Panc1 (cell line): ENCODE measurements around the gene ZNF175. TPM values are rescaled to one million over a fixed set of nuclear protein-coding genes. Genes with fewer than 3 reads are reported as not detected.

Source experiments
- ATAC-seq: fragments of 200-7000 bp; cut with Tn5 transposase; 2 replicates; pipeline ENCODE4 v1.9.1; 2020; ENCODE audit warnings: mild to moderate bottlenecking, moderate library complexity
- BruUV-seq: library from RNA; stranded (reverse); fragments of 400-500 nt; replicated peaks from 2 replicates; lab custom pipeline; 2021; lab: Mats Ljungman, UMichigan
- CTCF ChIA-PET: fragments of 300-600 bp; sonication (Branson Sonifier 250); formaldehyde crosslinking; loops from one replicate; lab custom pipeline; 2022; ENCODE audit warnings: antibody characterized with exemption; lab: Charles Lee
- POLR2A ChIA-PET: fragments of 300-600 bp; sonication (Branson Sonifier 250); formaldehyde crosslinking; loops from one replicate; lab custom pipeline; 2022; ENCODE audit warnings: antibody characterized with exemption; lab: Charles Lee
- DNase-seq: peaks from one replicate; pipeline ENCODE4 v3.0.0-alpha.2; 2010; ENCODE audit warnings: low read depth, low spot score
- H3K27ac ChIP-seq: 2 replicates; pipeline ENCODE4 v1.5.1; 2011; ENCODE audit warnings: mild to moderate bottlenecking, low read length, inconsistent platforms
- H3K27me3 ChIP-seq: fragments of 200-500 bp; sonication (Bioruptor generic); 2 replicates; pipeline ENCODE4 v1.6.0; 2014; ENCODE audit warnings: low read length, inconsistent platforms; ENCODE audit not compliant: control insufficient read depth, insufficient read depth
- H3K36me3 ChIP-seq: fragments of 200-500 bp; sonication (Bioruptor generic); 2 replicates; pipeline ENCODE4 v1.5.1; 2014; ENCODE audit warnings: inconsistent platforms, mild to moderate bottlenecking, low read length, moderate library complexity; ENCODE audit not compliant: control insufficient read depth, insufficient read depth
- H3K4me1 ChIP-seq: 2 replicates; pipeline ENCODE4 v1.5.1; 2011; ENCODE audit warnings: inconsistent platforms, mild to moderate bottlenecking, low read length, moderate library complexity; ENCODE audit not compliant: control insufficient read depth, insufficient read depth
- H3K4me3 ChIP-seq, 2 experiments: 2 replicates each; pipeline ENCODE4 v1.5.1; 2011 to 2012; ENCODE audit warnings: low read depth in 2 of 2, low read length in 2 of 2, mild to moderate bottlenecking in 2 of 2, inconsistent platforms in 1 of 2, moderate library complexity in 1 of 2
- H3K9me3 ChIP-seq: fragments of 200-500 bp; sonication (Bioruptor generic); 2 replicates; pipeline ENCODE4 v1.5.1; 2014; ENCODE audit warnings: low read depth, mild to moderate bottlenecking, inconsistent platforms, low read length, moderate library complexity; ENCODE audit not compliant: control insufficient read depth, insufficient read depth
- CTCF ChIP-seq: fragments of 450-650 bp; IDR thresholded peaks from 2 replicates; pipeline ENCODE4 v1.5.1; 2017; ENCODE audit warnings: mild to moderate bottlenecking
- POLR2AphosphoS5 ChIP-seq: IDR thresholded peaks from 2 replicates; pipeline ENCODE4 v1.6.1; 2012; ENCODE audit warnings: mild to moderate bottlenecking, low read depth, low read length, moderate library complexity
- REST ChIP-seq, 2 experiments: IDR thresholded peaks; 2 replicates each; pipeline ENCODE4 v1.6.1; 2011 to 2012; ENCODE audit warnings: low read depth in 2 of 2, control low read depth in 1 of 2, low read length in 1 of 2, mild to moderate bottlenecking in 1 of 2, moderate library complexity in 1 of 2; ENCODE audit not compliant: insufficient read depth in 1 of 2
- SIN3A ChIP-seq: IDR thresholded peaks from 2 replicates; pipeline ENCODE4 v1.6.1; 2012; ENCODE audit warnings: low read depth, mild to moderate bottlenecking, low read length, moderate library complexity, borderline replicate concordance; ENCODE audit not compliant: insufficient read depth
- TCF7L2 ChIP-seq: IDR thresholded peaks from 2 replicates; pipeline ENCODE4 v1.6.1; 2011; ENCODE audit warnings: mild to moderate bottlenecking, low read depth, low read length, inconsistent platforms
- in situ Hi-C: cut with HindIII; loops from 2 replicates; pipeline ENCODE4 v1.10.0; 2016; ENCODE audit warnings: low sequenced_read_pairs, low pct_unique_long_range_greater_than_20kb
- intact Hi-C: fragments of 100-400 bp; cut with micrococcal nuclease; formaldehyde crosslinking; loops from one replicate; pipeline ENCODE4 v1.10.0; 2022; ENCODE audit not compliant: unreplicated experiment
- total RNA-seq: library from RNA; stranded (reverse); gene quantifications from one replicate; pipeline ENCODE4 v1.2.1, GENCODE V29; 2021; ENCODE audit not compliant: unreplicated experiment

The ZNF175 gene
- total RNA-seq, 1 experiment from 2014 or later, result 7.3 TPM

GRCh38 chr19:51525651-51526050, 45.4 kb upstream of the ZNF175 start:
- intact Hi-C loops (no loop called here), in situ Hi-C loops (no loop called here)
- Histone ChIP-seq H3K4me3 (no peak overlapping the region), H3K4me1 (no peaks in the 10 kb centered on the region), H3K27ac (no peak overlapping the region), H3K36me3 (no peaks in the 10 kb centered on the region), H3K27me3 (peaks cover 3% of the 10 kb centered on the region; the same call in 1 of the 2 replicates), H3K9me3 (no peaks in the 10 kb centered on the region)
- DNase-seq, result no peak
- no peak for ATAC-seq
- POLR2A ChIA-PET, result no interaction called here
- no TSS peak for BruUV-seq
- TF ChIP-seq CTCF (no peak), POLR2AphosphoS5 (no peak), TCF7L2 (no peak), REST (IDR thresholded peaks at IDR 0.05; ENCODE audit: insufficient read depth in 1 of 2, low read depth in 2 of 2, low read length in 1 of 2) (no peak), SIN3A (no peak)
- CTCF ChIA-PET, result no interaction called here

GRCh38 chr19:51529301-51529700, 41.8 kb upstream of the ZNF175 start:
- in situ Hi-C loops, result no loop called here
- Histone ChIP-seq H3K4me3 (no peak overlapping the region), H3K27ac (no peak overlapping the region), H3K9me3 (no peaks in the 10 kb centered on the region), H3K27me3 (peaks cover 10% of the 10 kb centered on the region), H3K36me3 (no peaks in the 10 kb centered on the region), H3K4me1 (no peaks in the 10 kb centered on the region)
- CTCF ChIA-PET, result no interaction called here
- no TSS peak for BruUV-seq
- POLR2A ChIA-PET, result no interaction called here
- DNase-seq (no peak), ATAC-seq (no peak)
- TF ChIP-seq TCF7L2 (no peak), SIN3A (no peak), REST (IDR thresholded peaks at IDR 0.05; ENCODE audit: insufficient read depth in 1 of 2, low read depth in 2 of 2, low read length in 1 of 2) (no peak), POLR2AphosphoS5 (no peak), CTCF (no peak)
- intact Hi-C loops, result no loop called here
